GM19240 (cell line): ENCODE data around the gene NXF1.
A peak's percentile ranks its signal among the peaks of the same experiment; 100 is the strongest.
"Not testable (repeated sequence)": the region's sequence is repeated elsewhere in the genome, so short reads cannot be mapped to it uniquely, and the experiment has no call there.

ENCODE experiments used
- DNase-seq: peaks from one replicate; pipeline ENCODE4 v3.0.0; 2011; ENCODE audit warnings: low spot score; ENCODE audit not compliant: insufficient read length

NXF1 gene

GRCh38 chr11:62787005-62787759 lies 18.1 kb downstream of the NXF1 start, which contains the start of gene TMEM179B:
TSS of gene TMEM179B (plus strand) at chr11:62787402. CDS start at chr11:62787432, 30 bp downstream.
- DNase-seq: peak; percentile 88

- DNase-seq: peak; percentile 88
These were observed 18.8 kb downstream of the NXF1 start for GRCh38 chr11:62786318-62787004.

- DNase-seq: no peak
These were observed 22.5 kb downstream of the NXF1 start for GRCh38 chr11:62782753-62783152.

GRCh38 chr11:62778441-62778840 lies 26.8 kb downstream of the NXF1 start:
- DNase-seq: no peak

GRCh38 chr11:62777389-62777788 lies 27.9 kb downstream of the NXF1 start:
- DNase-seq: no peak

- DNase-seq: no peak
These were observed 29.6 kb downstream of the NXF1 start for GRCh38 chr11:62775646-62776045.

GRCh38 chr11:62774407-62774806 lies 30.8 kb downstream of the NXF1 start:
- no peak for DNase-seq

GRCh38 chr11:62771144-62772021 lies 33.9 kb downstream of the NXF1 start, which contains the start of gene TAF6L:
TSS of gene TAF6L (plus strand) at chr11:62771396. CDS start at chr11:62775784, 4,388 bp downstream.
- peak; percentile 81 for DNase-seq

- DNase-seq: no peak
These were observed 34.5 kb downstream of the NXF1 start for GRCh38 chr11:62770778-62771143.

GRCh38 chr11:62760867-62761227 lies 44.4 kb downstream of the NXF1 start:
- not testable (repeated sequence) for DNase-seq

- no peak for DNase-seq
These were observed 47.1 kb downstream of the NXF1 start for GRCh38 chr11:62757846-62758788.

- no peak for DNase-seq
These were observed 50.1 kb downstream of the NXF1 start for GRCh38 chr11:62755086-62755615.

- peak; percentile 91 for DNase-seq
These were observed 51.3 kb downstream of the NXF1 start, which contains the start of gene ZBTB3 for GRCh38 chr11:62753736-62754603. TSS of gene ZBTB3 (minus strand) at chr11:62754160. CDS start at chr11:62753664, 496 bp downstream.

GRCh38 chr11:62752994-62753735 lies 52.1 kb downstream of the NXF1 start:
- DNase-seq: no peak

- no peak for DNase-seq
These were observed 53.0 kb downstream of the NXF1 start for GRCh38 chr11:62752177-62752785.

GRCh38 chr11:62749931-62750330 lies 55.3 kb downstream of the NXF1 start:
- DNase-seq: not testable (repeated sequence)

GRCh38 chr11:62747475-62748160 lies 57.6 kb downstream of the NXF1 start:
- no peak for DNase-seq
